Astrocyte (in vitro differentiated cells and primary cell): ENCODE results near the gene SLC35B2.

Experiments used
- CTCF ChIP-seq: IDR thresholded peaks from 2 replicates; pipeline ENCODE4 v1.5.1; 2011; ENCODE audit warnings: low read depth, mild to moderate bottlenecking, inconsistent platforms, low read length, moderate library complexity; ENCODE audit not compliant: insufficient read depth
- EZH2 ChIP-seq: IDR thresholded peaks from 2 replicates; pipeline ENCODE4 v1.6.1; 2012; ENCODE audit warnings: mild to moderate bottlenecking, low read length, inconsistent platforms; ENCODE audit not compliant: insufficient read depth

GRCh38 chr6:44250718-44251123 is 6.6 kb downstream of the SLC35B2 start:
- TF ChIP-seq CTCF (no peak), EZH2 (no peak)
